H1 (cell line): Measurements from ENCODE around the gene KREMEN1. TPM values are rescaled to one million over a fixed set of nuclear protein-coding genes. Genes with fewer than 3 reads are reported as not detected.

Experiments
- CTCF ChIA-PET: fragments of 300-600 bp; sonication (Branson Sonifier 250); formaldehyde crosslinking; loops from one replicate; lab custom pipeline; 2021; ENCODE audit not compliant: partially characterized antibody; lab: Charles Lee
- POLR2A ChIA-PET: fragments of 300-600 bp; sonication (Branson Sonifier 250); formaldehyde crosslinking; loops from one replicate; lab custom pipeline; 2021; ENCODE audit warnings: inconsistent platforms; ENCODE audit not compliant: partially characterized antibody; lab: Charles Lee
- DNase-seq, 2 experiments: peaks; one replicate each; pipeline versions ENCODE4 v3.0.0 to v3.0.0-alpha.2; 2010 to 2022; ENCODE audit warnings: low spot score in 2 of 2, low read depth in 1 of 2, mixed read lengths in 1 of 2
- FAIRE-seq: peaks from 2 replicates; lab custom pipeline; 2011; peaks lifted over from hg19 to GRCh38; lab: Jason Lieb, UNC
- H2AFZ ChIP-seq: 2 replicates; pipeline ENCODE4 v1.8.1; 2012; ENCODE audit warnings: low read length, inconsistent platforms
- H2AK5ac ChIP-seq: 2 replicates; pipeline ENCODE4 v1.6.1; 2013; ENCODE audit warnings: low read depth, low read length
- H2BK120ac ChIP-seq: replicated peaks from 2 replicates; pipeline ENCODE3; 2013; ENCODE audit warnings: low read depth, low read length, inconsistent platforms
- H2BK12ac ChIP-seq: 2 replicates; pipeline ENCODE4 v1.6.1; 2013; ENCODE audit warnings: low read depth, low read length
- H2BK15ac ChIP-seq: 2 replicates; pipeline ENCODE4 v1.6.1; 2013; ENCODE audit warnings: low read length
- H2BK20ac ChIP-seq: 2 replicates; pipeline ENCODE4 v1.6.1; 2013; ENCODE audit warnings: low read length
- H2BK5ac ChIP-seq: 2 replicates; pipeline ENCODE4 v1.6.1; 2013; ENCODE audit warnings: low read depth, low read length
- H3K14ac ChIP-seq: 2 replicates; pipeline ENCODE4 v1.6.1; 2013; ENCODE audit warnings: inconsistent platforms; ENCODE audit not compliant: insufficient read length
- H3K18ac ChIP-seq: 2 replicates; pipeline ENCODE4 v1.6.1; 2013; ENCODE audit warnings: low read length; ENCODE audit errors: extremely low read depth
- H3K23ac ChIP-seq: 2 replicates; pipeline ENCODE4 v1.6.1; 2013; ENCODE audit warnings: inconsistent platforms; ENCODE audit not compliant: insufficient read length
- H3K23me2 ChIP-seq: 2 replicates; pipeline ENCODE4 v1.6.1; 2013; ENCODE audit warnings: low read depth, low read length
- H3K27ac ChIP-seq: 2 replicates; pipeline ENCODE4 v1.6.1; 2011; ENCODE audit warnings: low read depth, low read length, inconsistent platforms
- H3K27me3 ChIP-seq, 4 experiments: replicated peaks in 1 of 4; 1 replicate in 1 of 4; 2 replicates in 3 of 4; pipeline versions ENCODE4 v1.6.1 to v1.8.1; 2011 to 2013; ENCODE audit warnings: low read length in 3 of 4, mild to moderate bottlenecking in 3 of 4, inconsistent platforms in 2 of 4, mixed read lengths in 2 of 4, moderate library complexity in 1 of 4; ENCODE audit not compliant: control insufficient read depth in 3 of 4, insufficient read depth in 3 of 4; ENCODE audit errors: extremely low read depth in 1 of 4
- H3K36me3 ChIP-seq, 4 experiments: 2 replicates each; pipeline versions ENCODE4 v1.6.1 to v1.8.1; 2011 to 2013; ENCODE audit warnings: mild to moderate bottlenecking in 4 of 4, low read length in 3 of 4, moderate library complexity in 2 of 4, control low read depth in 1 of 4, inconsistent platforms in 1 of 4; ENCODE audit not compliant: insufficient read depth in 4 of 4, control insufficient read depth in 2 of 4
- H3K4ac ChIP-seq: replicated peaks from 2 replicates; pipeline ENCODE3; 2013; ENCODE audit warnings: low read length, low read depth, mixed read lengths, inconsistent platforms; ENCODE audit not compliant: insufficient read length
- H3K4me1 ChIP-seq, 4 experiments: replicated peaks in 1 of 4; 1 replicate in 1 of 4; 2 replicates in 3 of 4; pipeline versions ENCODE4 v1.6.1 to v1.8.1; 2011 to 2013; ENCODE audit warnings: low read length in 3 of 4, inconsistent platforms in 2 of 4, mixed read lengths in 1 of 4; ENCODE audit not compliant: insufficient read depth in 4 of 4, control insufficient read depth in 3 of 4
- H3K4me2 ChIP-seq, 2 experiments: 2 replicates each; pipeline versions ENCODE4 v1.6.1 to v1.8.1; 2011 to 2013; ENCODE audit warnings: low read depth in 2 of 2, low read length in 2 of 2, control low read depth in 1 of 2, inconsistent platforms in 1 of 2, mild to moderate bottlenecking in 1 of 2; ENCODE audit not compliant: insufficient read depth in 1 of 2
- H3K4me3 ChIP-seq, 4 experiments: fragments of 200-600, 300-600 bp in 1 of 4; sonication (generic), shearing (Covaris generic), sonication (Bioruptor Twin) in 1 of 4; 2 replicates each; pipeline versions ENCODE4 v1.5.1 to v1.8.1; 2011 to 2016; ENCODE audit warnings: low read length in 4 of 4, low read depth in 3 of 4, control low read depth in 2 of 4, inconsistent platforms in 2 of 4, mild to moderate bottlenecking in 2 of 4, mixed read lengths in 1 of 4, moderate library complexity in 1 of 4; ENCODE audit not compliant: insufficient read depth in 2 of 4; ENCODE audit errors: extremely low read depth in 1 of 4
- H3K56ac ChIP-seq: replicated peaks from 2 replicates; pipeline ENCODE3; 2013; ENCODE audit warnings: low read depth, mild to moderate bottlenecking, mixed read lengths, low read length, inconsistent platforms; ENCODE audit not compliant: insufficient read length
- H3K79me1 ChIP-seq: 2 replicates; pipeline ENCODE4 v1.6.1; 2013; ENCODE audit warnings: low read depth, low read length, control low read depth
- H3K79me2 ChIP-seq, 2 experiments: 2 replicates each; pipeline versions ENCODE4 v1.6.1 to v1.8.1; 2012 to 2013; ENCODE audit warnings: low read length in 2 of 2, mild to moderate bottlenecking in 2 of 2, inconsistent platforms in 1 of 2; ENCODE audit not compliant: insufficient read depth in 2 of 2, control insufficient read depth in 1 of 2
- H3K9ac ChIP-seq, 4 experiments: replicated peaks in 1 of 4; 1 replicate in 1 of 4; 2 replicates in 3 of 4; pipeline versions ENCODE4 v1.6.1 to v1.8.1; 2011 to 2013; ENCODE audit warnings: low read depth in 3 of 4, low read length in 3 of 4, control low read depth in 2 of 4, mild to moderate bottlenecking in 2 of 4, moderate library complexity in 2 of 4, inconsistent platforms in 1 of 4; ENCODE audit errors: extremely low read depth in 1 of 4
- H3K9me3 ChIP-seq, 2 experiments: 2 replicates each; pipeline versions ENCODE4 v1.6.1 to v1.8.1; 2012 to 2013; ENCODE audit warnings: mild to moderate bottlenecking in 2 of 2, moderate library complexity in 2 of 2, control low read depth in 1 of 2, inconsistent platforms in 1 of 2, low read depth in 1 of 2, low read length in 1 of 2, mixed read lengths in 1 of 2; ENCODE audit not compliant: insufficient read depth in 2 of 2
- H4K20me1 ChIP-seq, 2 experiments: replicated peaks in 1 of 2; 2 replicates each; pipeline versions ENCODE3 to v1.8.1; 2011 to 2013; ENCODE audit warnings: inconsistent platforms in 2 of 2, low read length in 2 of 2, mild to moderate bottlenecking in 1 of 2; ENCODE audit not compliant: insufficient read depth in 2 of 2, control insufficient read depth in 1 of 2
- H4K5ac ChIP-seq: 2 replicates; pipeline ENCODE4 v1.6.1; 2013; ENCODE audit warnings: low read length, low read depth, mixed read lengths, inconsistent platforms; ENCODE audit not compliant: insufficient read length
- H4K8ac ChIP-seq: 2 replicates; pipeline ENCODE4 v1.8.0; 2013; ENCODE audit warnings: mild to moderate bottlenecking, moderate library complexity, low read length, inconsistent platforms; ENCODE audit not compliant: insufficient read depth; ENCODE audit errors: extremely low read depth
- H4K91ac ChIP-seq: replicated peaks from 2 replicates; pipeline ENCODE3; 2013; ENCODE audit warnings: low read length, mixed read lengths, inconsistent platforms; ENCODE audit not compliant: insufficient read length
- BCL11A ChIP-seq, 2 experiments: IDR thresholded peaks; one replicate each; pipeline ENCODE4 v1.6.1; 2011; ENCODE audit warnings: low read depth in 2 of 2, low read length in 2 of 2, mild to moderate bottlenecking in 2 of 2
- CTBP2 ChIP-seq: IDR thresholded peaks from 2 replicates; pipeline ENCODE4 v1.7.0; 2011; ENCODE audit warnings: borderline replicate concordance, mild to moderate bottlenecking, moderate library complexity, mixed read lengths, low read length; ENCODE audit not compliant: insufficient read depth, insufficient read length
- RAD21 ChIP-seq, 2 experiments: IDR thresholded peaks in 1 of 2; conservative IDR thresholded peaks in 1 of 2; 2 replicates each; pipeline ENCODE4 v1.6.1; 2011; ENCODE audit warnings: low read depth in 2 of 2, low read length in 2 of 2, improper control_type of control experiment in 1 of 2, inconsistent platforms in 1 of 2, mild to moderate bottlenecking in 1 of 2, moderate library complexity in 1 of 2
- TAF7 ChIP-seq: optimal IDR thresholded peaks from 2 replicates; pipeline ENCODE3; 2011; ENCODE audit warnings: low read depth, mild to moderate bottlenecking, inconsistent platforms, low read length, moderate library complexity, borderline replicate concordance
- WGBS, 2 experiments: shearing (Covaris generic) in 1 of 2; methylation state at CpG; one replicate each; pipeline versions ENCODE4 v1.1.6 to v1.1.7; 2013 to 2015; ENCODE audit warnings: low lambda C conversion rate in 2 of 2, mixed read lengths in 2 of 2, inconsistent platforms in 1 of 2, low coverage in 1 of 2, missing lambda C conversion rate in 1 of 2; ENCODE audit not compliant: insufficient replicate concordance in 2 of 2, insufficient coverage in 1 of 2, insufficient read length in 1 of 2; ENCODE audit errors: extremely low coverage in 1 of 2, missing lambda C conversion rate in 1 of 2; 5-methylcytosine and 5-hydroxymethylcytosine counted together
- polyA plus RNA-seq, 7 experiments: library from polyadenylated mRNA; depleted of rRNA in 3 of 7; stranded (reverse) in 5 of 7; unstranded in 2 of 7; fragments of >200 nt in 5 of 7; fragments of 200-250 nt in 2 of 7; gene quantifications; 1 replicate in 5 of 7; 2 replicates in 1 of 7; 4 replicates in 1 of 7; pipeline versions ENCODE4 v1.2.1 to v1.2.3, GENCODE V29; 2011 to 2013; ENCODE audit warnings: missing spikeins in 2 of 7, mixed read lengths in 2 of 7
- total RNA-seq: library from RNA; stranded (reverse); fragmentation: NEBNext Ultra II Directional; extraction: Animal tissue kit (Norgen Biotek cat#: 25700); gene quantifications from 2 replicates; pipeline ENCODE4 v1.2.1, GENCODE V29; 2021

The KREMEN1 gene
- total and polyA plus RNA-seq, 2 of the 8 experiments (the other 6 are each of a cell fraction or from before 2014, with no cell fraction given) = 2.1 to 3.2 TPM

GRCh38 chr22:29079218-29079901 lies 6.5 kb downstream of the KREMEN1 start:
- FAIRE-seq = no peak
- no peak overlapping the region for H4K8ac ChIP-seq
- H3K14ac ChIP-seq = no peak overlapping the region
- H2BK5ac ChIP-seq = no peak overlapping the region
- H2AFZ ChIP-seq = no peak overlapping the region
- H3K4me1 ChIP-seq = peaks cover 1 to 4% (median 3%) of the 10 kb centered on the region in 4 experiments; a peak in 4 of 7 replicates
- no peaks in the 10 kb centered on the region; the same call in 1 of the 2 replicates for H3K79me1 ChIP-seq
- POLR2A ChIA-PET = interaction anchor here (0.9 kb wide), 1 partner anchor 162 kb away, joined by 3 read pairs; no protein-coding TSS in a partner anchor
- TF ChIP-seq RAD21 (IDR thresholded peaks at IDR 0.05 in 1 of 2, conservative IDR thresholded peaks at IDR 0.05 in 1 of 2; ENCODE audit: low read depth in 2 of 2, low read length in 2 of 2) = no peak
- no peak for TF ChIP-seq BCL11A (IDR thresholded peaks at IDR 0.05; ENCODE audit: low read depth in 2 of 2, low read length in 2 of 2)
- no peak for TF ChIP-seq TAF7
- TF ChIP-seq CTBP2 = no peak
- TF ChIP-seq, all 59 proteins: peak for 0
- Histone ChIP-seq H3K4me2 (no peak overlapping the region), H3K23ac (no peak overlapping the region), H3K18ac (no peak overlapping the region), H3K27ac (no peak overlapping the region), H3K4ac (no peak overlapping the region), H3K23me2 (no peaks in the 10 kb centered on the region; the same call in 1 of the 2 replicates), H4K20me1 (peaks cover under 1 to 6% of the 10 kb centered on the region in 2 experiments), H3K27me3 (peaks cover 3 to 11% (median 9%) of the 10 kb centered on the region in 4 experiments), H2BK120ac (no peak overlapping the region), H4K5ac (no peak overlapping the region), H3K9me3 (no peaks in the 10 kb centered on the region), H2AK5ac (no peak overlapping the region), H2BK12ac (no peak overlapping the region), H3K4me3 (no peak overlapping the region), H4K91ac (no peak overlapping the region), H3K36me3 (no peaks in the 10 kb centered on the region), H3K79me2 (no peaks in the 10 kb centered on the region), H2BK20ac (no peak overlapping the region), H3K9ac (no peak overlapping the region), H2BK15ac (no peak overlapping the region), H3K56ac (no peak overlapping the region)
- CTCF ChIA-PET = interaction anchor here (0.6 to 3.0 kb wide), 4 partner anchors 9 to 262 kb away, joined by 3 to 10 read pairs (median 4); no protein-coding TSS in a partner anchor
- no peak for DNase-seq
- WGBS, 2 experiments = 87% methylated on average over 8 of the region's 8 CpGs; no CpG with 5 or more reads in 1 of the 2 experiments
